ENCODE results near the gene CDCA5. TPM values are rescaled to one million over a fixed set of nuclear protein-coding genes. Genes with fewer than 3 reads are reported as not detected.

CDCA5 gene
- total and polyA plus RNA-seq, 12 donors = 0.35 to 10.0 (median 1.4) TPM

DNA sequence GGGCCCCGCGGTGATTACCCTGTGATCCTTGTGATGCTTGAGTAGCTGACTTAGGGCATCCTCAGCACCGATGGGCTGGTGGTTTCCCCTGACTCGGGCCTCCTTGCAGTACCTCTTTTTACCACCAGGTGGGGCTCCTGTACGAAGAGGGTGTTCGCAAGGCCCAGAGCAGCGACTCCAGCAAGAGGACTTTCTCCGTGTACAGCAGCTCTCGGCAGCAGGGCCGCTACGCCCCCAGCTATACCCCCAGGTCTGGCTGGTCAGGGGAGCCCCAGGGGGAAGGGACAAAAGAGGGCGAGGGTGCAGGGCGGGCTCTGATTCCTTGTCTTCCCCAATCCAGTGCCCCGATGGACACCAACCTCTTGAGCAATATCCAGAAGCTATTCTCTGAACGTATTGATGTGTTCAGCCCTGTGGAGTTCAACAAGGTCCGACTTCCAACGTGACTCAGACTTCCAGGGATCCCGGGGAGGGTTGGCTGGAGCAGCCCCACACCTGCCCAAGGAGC, 26.6 kb upstream of the CDCA5 start:
- H3K4me1 ChIP-seq (replicated peaks in 1 of 2) = peaks cover 38 to 47% of the 10 kb centered on the region in 2 donors
- WGBS, 4 donors = 6 to 12% (median 9%) methylated on average over 14 to 18 of the region's 18 CpGs
- H3K27me3 ChIP-seq = no peaks in the 10 kb centered on the region
- intact Hi-C loops (cut with DNase I) = no loop called here
- no peak overlapping the region for H3K4me3 ChIP-seq
- H3K27ac ChIP-seq = peak overlapping the region in 4 of 5 donors; percentile 69 to 89 (median 83)
- peaks cover 0 to 33% of the 10 kb centered on the region in 2 donors for H3K36me3 ChIP-seq (replicated peaks in 1 of 2)
- peak; percentile 85 to 97 (median 91) for DNase-seq
- no peaks in the 10 kb centered on the region for H3K9me3 ChIP-seq (replicated peaks in 1 of 3)
- TF ChIP-seq CTCF (IDR thresholded peaks at IDR 0.05) = peak; percentile 98 to 100 (median 98)
- TF ChIP-seq POLR2A (IDR thresholded peaks at IDR 0.05) = peak; percentile 9 to 70

DNA sequence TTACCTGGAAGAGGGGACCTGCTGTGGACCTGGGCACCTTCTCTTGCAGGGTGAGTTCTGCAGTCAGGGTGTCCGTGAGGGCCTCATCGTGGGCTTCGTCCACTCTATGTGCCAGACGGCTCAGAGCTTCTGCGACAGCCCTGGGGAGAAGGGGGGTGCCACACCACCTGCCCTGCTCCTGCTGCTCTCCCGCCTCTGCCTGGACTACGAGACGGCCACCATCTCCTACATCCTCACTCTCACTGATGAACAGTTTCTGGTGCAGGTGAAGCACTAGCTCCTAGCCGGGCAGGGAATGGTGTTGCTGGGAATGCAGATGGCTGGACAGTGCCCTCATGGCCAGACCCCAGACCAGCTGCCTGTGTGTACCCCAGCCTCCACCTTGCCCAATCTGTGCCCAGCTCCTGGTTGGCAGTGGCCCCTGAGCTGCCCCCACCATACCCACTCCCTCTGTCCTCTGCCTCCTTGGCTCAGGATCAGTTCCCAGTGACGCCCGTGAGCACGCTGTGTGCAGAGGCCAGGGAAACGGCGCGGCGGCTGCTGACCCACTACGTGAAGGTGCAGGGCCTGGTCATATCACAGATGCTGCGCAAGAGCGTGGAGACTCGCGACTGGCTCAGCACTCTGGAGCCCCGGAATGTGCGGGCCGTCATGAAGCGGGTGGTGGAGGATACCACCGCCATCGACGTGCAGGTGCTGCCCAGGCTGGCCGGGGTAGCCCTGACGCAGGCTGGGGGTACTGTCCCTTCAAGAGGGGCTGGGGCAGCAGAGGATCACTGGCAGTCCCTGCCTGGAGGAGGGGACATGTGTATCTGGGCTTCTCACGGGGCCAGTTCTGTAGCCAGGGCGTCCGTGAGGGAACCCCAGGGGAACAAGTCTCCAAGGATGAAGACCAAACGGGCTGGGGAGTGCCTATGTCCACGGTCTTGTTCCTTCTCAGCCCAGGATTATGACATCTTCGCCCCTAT, 25.7 kb upstream of the CDCA5 start:
- Histone ChIP-seq H3K27me3 (no peaks in the 10 kb centered on the region), H3K4me1 (replicated peaks in 1 of 2) (peaks cover 42 to 44% of the 10 kb centered on the region in 2 donors), H3K9me3 (replicated peaks in 1 of 3) (no peaks in the 10 kb centered on the region), H3K36me3 (replicated peaks in 1 of 2) (peaks cover 0 to 28% of the 10 kb centered on the region in 2 donors), H3K4me3 (no peak overlapping the region), H3K27ac (peak overlapping the region in 2 of 5 donors; percentile 23 to 87)
- intact Hi-C loops (cut with DNase I) = no loop called here
- no peak for TF ChIP-seq POLR2A (IDR thresholded peaks at IDR 0.05)
- TF ChIP-seq CTCF (IDR thresholded peaks at IDR 0.05) = no peak
- 87 to 94% (median 88%) methylated on average over 22 to 36 of the region's 36 CpGs for WGBS, 4 donors
- DNase-seq = peak in 1 of 7 donors; percentile 23

GRCh38 chr11:65108469-65109123, 24.8 kb upstream of the CDCA5 start:
- Histone ChIP-seq H3K9me3 (replicated peaks in 1 of 3) (no peaks in the 10 kb centered on the region), H3K27ac (no peak overlapping the region), H3K27me3 (no peaks in the 10 kb centered on the region), H3K36me3 (replicated peaks in 1 of 2) (peaks cover 0 to 28% of the 10 kb centered on the region in 2 donors), H3K4me1 (replicated peaks in 1 of 2) (peaks cover 33 to 44% of the 10 kb centered on the region in 2 donors), H3K4me3 (no peak overlapping the region)
- no peak for TF ChIP-seq POLR2A (IDR thresholded peaks at IDR 0.05)
- no peak for TF ChIP-seq CTCF (IDR thresholded peaks at IDR 0.05)
- WGBS, 4 donors = 92 to 97% (median 95%) methylated on average over 12 to 38 of the region's 38 CpGs
- intact Hi-C loops (cut with DNase I) = no loop called here
- no peak for DNase-seq
